C1 segment of cervical spinal cord (tissue), 14 donors: ENCODE data around the gene TOX3.
A peak's percentile ranks its signal among the peaks of the same experiment; 100 is the strongest.

Source experiments
- DNase-seq, 14 donors: peaks; one replicate each; lab custom pipeline; 2025; lab: John Stamatoyannopoulos, UW

The TOX3 gene

GRCh38 chr16:52538511-52538910 is 8.4 kb downstream of the TOX3 start:
- DNase-seq = no peak

- no peak for DNase-seq
Observed at GRCh38 chr16:52537516-52537915, 9.4 kb downstream of the TOX3 start.

- DNase-seq = no peak
Observed at GRCh38 chr16:52535076-52535475, 11.9 kb downstream of the TOX3 start.

- no peak for DNase-seq
Observed at GRCh38 chr16:52533296-52533695, 13.6 kb downstream of the TOX3 start.

- DNase-seq = no peak
Observed at GRCh38 chr16:52532384-52532783, 14.6 kb downstream of the TOX3 start.

- DNase-seq = no peak
Observed at GRCh38 chr16:52529226-52529625, 17.7 kb downstream of the TOX3 start.

- no peak for DNase-seq
Observed at GRCh38 chr16:52528393-52529065, 18.4 kb downstream of the TOX3 start.

- DNase-seq = no peak
Observed at GRCh38 chr16:52526830-52527229, 20.1 kb downstream of the TOX3 start.

GRCh38 chr16:52526116-52526828 is 20.7 kb downstream of the TOX3 start:
- DNase-seq = no peak

GRCh38 chr16:52521570-52521969 is 25.4 kb downstream of the TOX3 start:
- no peak for DNase-seq

- no peak for DNase-seq
Observed at GRCh38 chr16:52518884-52519283, 28.1 kb downstream of the TOX3 start.

- no peak for DNase-seq
Observed at GRCh38 chr16:52515068-52515671, 31.8 kb downstream of the TOX3 start.

- DNase-seq = no peak
Observed at GRCh38 chr16:52512297-52512987, 34.5 kb downstream of the TOX3 start.

GRCh38 chr16:52501746-52502145 is 45.2 kb downstream of the TOX3 start:
- DNase-seq = no peak

GRCh38 chr16:52500963-52501362 is 46.0 kb downstream of the TOX3 start:
- no peak for DNase-seq

GRCh38 chr16:52499060-52499440 is 47.9 kb downstream of the TOX3 start:
- DNase-seq = no peak

- DNase-seq = peak in 8 of 14 donors; percentile 9 to 51 (median 32)
Observed at GRCh38 chr16:52498328-52499059, 48.4 kb downstream of the TOX3 start.

GRCh38 chr16:52497067-52497816 is 49.7 kb downstream of the TOX3 start:
- DNase-seq = no peak

- DNase-seq = no peak
Observed at GRCh38 chr16:52496051-52496876, 50.7 kb downstream of the TOX3 start.

GRCh38 chr16:52494621-52495020 is 52.3 kb downstream of the TOX3 start:
- DNase-seq = no peak
